KG1 (cell line): ENCODE data around the gene NPTX1.

Source experiments
- DNase-seq: peaks from one replicate; lab custom pipeline; 2025; lab: John Stamatoyannopoulos, UW

NPTX1 gene

GRCh38 chr17:80503921-80504320, 27.5 kb upstream of the NPTX1 start:
- DNase-seq, result no peak

- no peak for DNase-seq
These were observed 26.6 kb upstream of the NPTX1 start for GRCh38 chr17:80503031-80503430.

DNA sequence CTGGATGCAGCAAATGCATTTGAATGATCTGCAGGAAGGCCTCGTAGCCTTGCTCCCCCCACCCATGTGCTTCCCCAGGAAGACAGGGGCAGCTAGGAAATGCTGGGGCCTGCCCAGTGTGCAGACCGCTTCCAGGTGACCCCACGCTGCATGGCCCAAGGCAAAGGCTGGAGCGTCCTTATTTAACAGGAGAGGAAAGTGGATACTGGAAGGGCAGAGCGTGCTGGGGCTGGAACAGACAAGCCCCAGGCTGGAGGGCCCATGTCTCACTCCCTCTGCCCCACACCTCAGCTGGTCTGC, 26.1 kb upstream of the NPTX1 start:
- no peak for DNase-seq

GRCh38 chr17:80501741-80502577, 25.6 kb upstream of the NPTX1 start:
- DNase-seq, result no peak

DNA sequence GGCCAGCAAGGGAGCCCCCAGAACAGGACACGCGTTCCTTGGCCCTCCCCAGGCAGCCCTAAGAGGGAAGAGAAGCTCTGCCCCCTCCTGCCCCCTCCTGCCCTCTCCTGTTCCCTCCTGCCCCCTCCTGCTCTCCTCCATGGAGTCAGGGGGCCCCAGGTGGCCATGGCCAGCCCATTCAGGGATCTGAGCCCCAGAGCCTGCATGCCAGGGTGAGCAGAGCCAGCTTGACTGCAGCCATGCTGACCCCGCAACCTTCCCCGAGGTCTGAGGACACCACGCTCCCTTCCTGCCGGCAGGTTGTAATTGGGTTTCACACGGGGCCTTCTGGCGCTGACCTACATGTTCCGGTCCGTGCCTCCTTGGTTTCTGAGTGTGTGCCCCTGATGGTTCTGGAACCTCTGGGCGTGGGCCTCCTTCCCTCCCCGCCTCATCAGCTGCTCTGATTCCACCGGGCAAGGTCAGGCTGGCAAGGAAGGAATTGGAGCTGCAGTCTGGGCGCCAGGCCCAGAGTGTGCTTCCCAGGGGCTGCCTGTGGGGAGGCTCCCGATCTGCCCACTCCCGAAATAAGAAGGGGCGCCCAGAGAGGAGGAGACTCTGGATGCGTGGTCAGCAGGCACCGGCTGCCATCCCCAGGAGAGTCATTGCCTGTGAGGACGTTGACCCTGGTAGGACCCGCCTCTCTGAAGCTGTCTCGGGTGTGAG, 23.7 kb upstream of the NPTX1 start:
- no peak for DNase-seq

DNA sequence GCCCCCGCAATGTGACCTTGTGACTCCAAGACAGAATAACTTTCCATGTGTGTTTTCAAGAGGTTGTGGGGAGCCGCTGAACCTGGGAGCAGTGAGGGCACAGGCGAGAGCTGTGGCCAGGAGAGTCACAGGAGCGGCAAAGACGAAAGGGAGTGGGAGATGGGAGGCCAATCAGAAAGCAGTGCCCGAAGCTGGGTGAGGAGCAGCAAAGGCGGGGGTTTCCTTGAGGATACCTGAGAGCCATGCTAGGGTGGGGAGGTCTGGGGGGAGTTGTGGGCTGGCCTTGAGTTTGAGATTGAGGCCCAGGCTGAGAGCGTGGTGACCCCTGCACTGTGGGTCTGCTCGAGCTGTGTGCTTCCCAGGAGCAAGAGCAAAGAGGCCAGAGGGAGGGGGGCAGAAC, 23.2 kb upstream of the NPTX1 start:
- no peak for DNase-seq

GRCh38 chr17:80498920-80499410, 22.6 kb upstream of the NPTX1 start:
- DNase-seq, result no peak

DNA sequence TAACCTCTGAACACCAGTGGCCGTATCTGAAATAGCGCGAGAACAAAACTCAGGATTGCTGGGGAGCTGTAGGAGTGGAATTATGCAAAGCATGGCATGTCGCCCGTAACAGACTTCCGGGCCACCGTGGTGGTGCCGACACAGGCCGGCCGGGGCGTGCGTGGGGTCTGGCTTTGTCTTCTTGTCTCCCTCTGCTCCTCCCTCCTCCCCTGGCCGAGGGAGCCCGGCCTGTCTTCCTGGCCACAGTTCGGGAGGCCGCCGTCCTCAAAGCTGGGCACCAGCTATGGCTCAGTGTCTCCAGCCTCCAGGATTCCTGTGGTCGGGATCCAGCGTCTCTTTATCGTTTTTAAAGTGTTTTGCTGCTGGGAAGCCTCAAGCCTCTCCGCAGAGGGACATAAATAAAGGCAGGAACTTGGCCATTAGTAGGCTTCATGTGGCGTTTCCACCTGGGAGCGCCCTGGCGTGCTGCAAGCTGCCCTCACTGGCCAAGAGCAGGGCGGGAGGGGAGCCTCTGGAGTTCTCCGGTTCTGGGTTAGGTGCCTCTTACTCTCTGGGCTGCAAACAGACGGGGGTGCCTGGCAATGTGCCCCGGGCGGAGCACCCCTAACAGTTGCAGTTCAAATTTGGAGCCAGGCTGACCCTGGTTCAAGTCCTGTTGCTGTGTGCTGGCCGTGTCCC, 22.0 kb upstream of the NPTX1 start:
- DNase-seq, result no peak

- no peak for DNase-seq
These were observed 21.4 kb upstream of the NPTX1 start for GRCh38 chr17:80497726-80498241.

- DNase-seq, result no peak
These were observed 18.1 kb upstream of the NPTX1 start for GRCh38 chr17:80494547-80494946.

DNA sequence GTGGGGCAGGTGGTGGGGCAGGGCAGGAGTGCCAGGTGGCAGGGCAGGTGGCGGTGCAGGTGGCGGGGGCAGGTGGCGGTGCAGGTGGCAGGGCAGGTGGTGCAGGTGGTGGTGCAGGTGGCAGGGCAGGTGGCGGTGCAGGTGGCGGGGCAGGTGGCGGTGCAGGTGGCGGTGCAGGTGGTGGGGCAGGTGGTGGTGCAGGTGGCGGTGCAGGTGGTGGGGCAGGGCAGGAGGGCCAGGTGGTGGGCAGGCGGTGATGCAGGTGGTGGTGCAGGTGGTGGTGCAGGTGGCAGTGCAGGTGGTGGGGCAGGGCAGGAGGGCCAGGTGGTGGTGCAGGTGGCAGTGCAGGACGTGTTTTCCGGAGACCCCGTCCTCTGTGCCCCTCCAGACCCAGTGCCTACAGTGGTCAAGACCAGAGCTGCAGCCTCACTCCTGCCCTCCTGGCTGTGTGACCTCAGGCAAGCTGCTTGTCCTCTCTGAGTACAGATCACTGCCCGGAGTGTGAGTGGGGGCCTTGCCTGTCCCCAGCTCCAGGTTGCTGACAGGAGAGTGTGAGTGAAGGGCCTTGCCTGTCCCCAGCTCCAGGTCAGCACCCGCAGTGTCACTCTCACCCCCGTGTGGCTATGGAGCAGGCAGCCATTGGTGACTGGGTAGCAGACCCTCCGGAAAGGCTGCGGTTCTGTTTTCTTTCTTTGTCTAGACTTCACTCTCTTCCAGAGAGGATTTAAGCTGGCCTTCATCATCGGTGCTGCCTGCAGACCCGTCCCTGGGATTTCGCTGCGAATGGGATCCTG, 16.1 kb upstream of the NPTX1 start:
- DNase-seq, result no peak

DNA sequence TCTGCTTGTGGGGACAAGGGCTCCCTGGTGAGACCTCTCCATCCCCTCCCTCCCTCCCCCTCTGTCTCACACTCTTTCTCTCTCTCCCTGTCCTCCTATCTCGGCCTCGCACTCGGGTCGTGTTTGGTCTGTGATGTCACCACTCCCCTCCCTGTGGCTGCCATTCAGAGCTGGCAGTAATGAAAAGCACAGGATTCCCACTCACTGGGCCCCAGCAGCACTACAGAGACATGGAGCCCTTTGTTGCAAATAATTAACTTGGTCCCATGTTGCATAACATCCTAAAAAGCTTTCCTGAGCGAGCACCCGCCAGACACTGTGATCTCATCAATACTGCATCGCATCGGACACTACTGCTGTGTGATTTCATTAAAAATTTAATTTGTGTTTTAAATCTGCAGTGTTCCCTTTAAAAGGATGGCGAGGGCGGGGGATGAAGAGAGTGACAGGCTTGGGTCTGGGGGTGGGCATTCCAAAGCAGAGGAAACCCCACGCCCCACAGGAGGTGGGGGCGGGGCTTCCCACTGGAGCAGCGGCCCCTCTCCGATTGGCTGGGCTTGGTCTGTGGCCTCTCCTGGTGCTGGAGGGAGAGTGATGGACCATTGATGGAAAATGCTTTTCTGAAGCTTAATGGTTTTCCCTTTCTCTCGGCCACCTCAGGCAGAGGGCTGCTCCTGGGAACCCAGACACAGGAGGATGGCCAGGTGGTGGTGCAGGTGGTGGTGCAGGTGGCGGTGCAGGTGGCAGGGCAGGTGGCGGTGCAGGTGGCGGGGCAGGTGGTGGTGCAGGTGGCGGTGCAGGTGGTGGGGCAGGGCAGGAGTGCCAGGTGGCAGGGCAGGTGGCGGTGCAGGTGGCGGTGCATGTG, 15.3 kb upstream of the NPTX1 start:
- no peak for DNase-seq

GRCh38 chr17:80487511-80487910, 11.1 kb upstream of the NPTX1 start:
- no peak for DNase-seq

DNA sequence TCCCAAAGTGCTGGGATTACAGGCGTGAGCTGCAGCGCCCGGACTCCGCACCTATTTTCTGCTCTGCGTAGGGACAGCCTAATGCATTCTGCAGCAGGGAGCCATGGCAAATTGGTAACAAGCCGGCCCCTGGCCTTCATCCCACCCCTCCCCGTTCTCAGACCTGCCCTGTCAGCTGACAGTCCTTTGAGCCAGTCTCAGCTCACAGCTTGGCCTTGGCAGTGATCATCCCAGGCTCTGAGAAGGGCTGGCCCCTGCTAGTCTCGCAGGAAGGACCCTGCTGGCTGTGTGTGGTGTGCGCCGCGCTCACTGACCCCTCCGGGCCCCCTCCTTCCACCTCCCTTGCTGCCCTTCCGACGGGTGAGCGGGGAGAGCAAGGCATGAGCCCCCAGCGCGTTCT, 10.3 kb upstream of the NPTX1 start:
- no peak for DNase-seq

- no peak for DNase-seq
These were observed 9.4 kb upstream of the NPTX1 start for GRCh38 chr17:80485846-80486245.

GRCh38 chr17:80482555-80483308, 6.3 kb upstream of the NPTX1 start:
- DNase-seq, result no peak

GRCh38 chr17:80482058-80482318, 5.6 kb upstream of the NPTX1 start:
- DNase-seq, result no peak

DNA sequence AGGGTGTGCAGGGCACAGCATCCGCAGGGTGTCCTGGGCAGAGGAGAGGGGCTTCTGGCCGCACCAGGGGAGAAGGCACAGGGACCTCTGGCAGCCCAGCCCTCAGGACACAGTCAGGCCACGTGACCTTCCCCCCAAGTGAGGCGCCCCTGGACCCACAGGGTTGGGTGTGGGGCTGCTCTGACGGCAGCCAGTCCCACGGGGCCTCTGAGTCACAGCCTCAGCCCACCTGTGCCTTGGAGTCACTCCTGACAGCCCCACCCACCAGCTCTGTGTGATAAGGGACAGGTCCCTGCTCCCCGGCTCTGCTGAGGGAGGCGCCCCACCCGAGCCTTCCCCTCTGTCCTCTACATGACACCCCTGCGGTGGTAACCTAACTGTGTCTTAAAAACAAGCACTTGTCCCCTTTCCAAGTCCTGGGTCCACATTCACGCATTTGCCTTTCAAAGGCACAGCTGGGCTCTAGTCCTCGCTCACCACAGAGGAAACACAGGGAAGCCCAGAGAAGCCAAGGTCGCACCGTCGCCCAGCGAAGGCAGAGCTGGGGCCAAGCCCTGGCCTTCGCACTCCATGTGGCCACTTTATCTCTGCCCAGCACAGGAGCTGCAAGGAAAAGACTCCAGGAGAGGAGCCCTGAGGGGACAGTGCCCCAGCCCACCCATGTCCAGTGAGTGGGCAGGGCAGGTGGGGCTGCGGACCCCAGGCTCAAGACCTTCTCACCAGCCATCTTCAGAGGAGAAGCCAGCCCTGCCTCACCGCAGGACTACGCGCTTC, 5.1 kb upstream of the NPTX1 start:
- DNase-seq, result no peak

DNA sequence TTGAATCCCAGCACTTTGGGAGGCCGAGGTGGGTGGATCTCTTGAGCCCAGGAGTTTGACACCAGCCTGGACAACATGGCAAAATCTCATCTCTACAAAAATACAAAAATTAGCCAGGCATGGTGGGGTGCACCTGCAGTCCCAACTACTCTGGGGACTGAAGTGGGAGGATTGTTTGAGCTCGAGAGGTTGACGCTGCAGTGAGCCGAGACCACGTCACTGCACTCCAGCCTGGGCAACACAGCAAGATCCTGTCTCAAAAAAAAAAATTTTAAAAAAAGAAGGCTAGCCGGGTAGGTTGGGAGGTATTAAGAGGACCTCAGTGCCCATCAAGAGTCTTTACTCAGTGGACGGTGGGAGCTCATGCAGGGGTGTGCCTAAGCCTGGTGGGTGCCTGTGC, 3.8 kb upstream of the NPTX1 start:
- DNase-seq, result no peak

DNA sequence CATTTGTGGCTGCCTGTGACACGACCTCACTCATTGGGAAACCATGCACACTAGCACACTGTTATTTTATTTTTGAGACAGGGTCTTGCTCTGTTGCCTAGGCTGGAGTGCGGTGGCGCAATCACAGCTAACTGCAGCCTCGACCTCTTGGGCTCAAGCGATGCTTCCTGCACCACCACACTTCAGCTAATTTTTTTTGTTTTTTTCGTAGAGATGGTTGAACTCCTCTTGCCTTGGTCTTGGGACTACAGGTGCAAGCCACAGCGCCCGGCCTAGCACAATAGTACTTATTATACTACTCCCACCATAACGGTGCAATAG, 2.8 kb upstream of the NPTX1 start:
- no peak for DNase-seq
